Measurements from ENCODE around the gene ECM1. TPM values are rescaled to one million over a fixed set of nuclear protein-coding genes. Genes with fewer than 3 reads are reported as not detected.

Gene ECM1
- total RNA-seq, 1 experiment from 2014 or later = 3.7 TPM

DNA sequence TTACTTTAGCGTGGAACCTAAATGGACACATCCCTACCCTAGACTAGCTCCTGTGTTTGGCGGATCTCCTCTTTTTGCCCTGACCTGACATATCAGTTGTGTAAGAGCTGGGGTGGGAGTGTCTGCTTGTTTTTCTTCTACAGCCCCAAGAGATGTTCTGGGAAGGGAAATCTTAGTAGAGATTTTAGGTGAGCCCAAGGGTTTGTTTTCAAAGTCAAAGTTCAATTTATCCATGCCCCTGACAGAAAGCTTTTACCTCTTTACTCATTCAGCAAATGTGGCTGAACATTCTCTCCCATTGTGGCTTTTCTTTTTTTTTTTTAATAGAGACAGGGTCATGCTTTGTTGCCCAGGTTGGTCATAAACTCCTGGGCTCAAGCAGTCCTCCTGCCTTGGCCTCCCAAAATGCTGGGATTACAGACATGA, 28.0 kb upstream of the ECM1 start:
- Histone ChIP-seq H3K4me1 (ENCODE audit: insufficient read depth, low read length) (peaks cover 10% of the 10 kb centered on the region), H4K20me1 (ENCODE audit: low read length) (no peaks in the 10 kb centered on the region; the same call in 1 of the 2 replicates), H2AFZ (ENCODE audit: low read length) (no peak overlapping the region), H3K9me2 (replicated peaks; ENCODE audit: low read length) (no peaks in the 10 kb centered on the region), H3K4me3 (ENCODE audit: low read length) (no peak overlapping the region), H3K79me2 (ENCODE audit: low read length) (no peaks in the 10 kb centered on the region), H3K27ac (ENCODE audit: low read length) (no peak overlapping the region), H3K9ac (ENCODE audit: low read length) (no peak overlapping the region), H3F3A (ENCODE audit: low read length, unreplicated experiment) (no peaks in the 10 kb centered on the region), H3K4me2 (ENCODE audit: low read length) (no peak overlapping the region), H3K9me3 (ENCODE audit: low read length) (no peaks in the 10 kb centered on the region), H3K36me3 (ENCODE audit: low read depth, low read length) (no peaks in the 10 kb centered on the region), H3K27me3 (ENCODE audit: low read length) (no peaks in the 10 kb centered on the region)
- ATAC-seq = no peak
- CTCF ChIA-PET = no interaction called here
- TF ChIP-seq, protein P1, sequence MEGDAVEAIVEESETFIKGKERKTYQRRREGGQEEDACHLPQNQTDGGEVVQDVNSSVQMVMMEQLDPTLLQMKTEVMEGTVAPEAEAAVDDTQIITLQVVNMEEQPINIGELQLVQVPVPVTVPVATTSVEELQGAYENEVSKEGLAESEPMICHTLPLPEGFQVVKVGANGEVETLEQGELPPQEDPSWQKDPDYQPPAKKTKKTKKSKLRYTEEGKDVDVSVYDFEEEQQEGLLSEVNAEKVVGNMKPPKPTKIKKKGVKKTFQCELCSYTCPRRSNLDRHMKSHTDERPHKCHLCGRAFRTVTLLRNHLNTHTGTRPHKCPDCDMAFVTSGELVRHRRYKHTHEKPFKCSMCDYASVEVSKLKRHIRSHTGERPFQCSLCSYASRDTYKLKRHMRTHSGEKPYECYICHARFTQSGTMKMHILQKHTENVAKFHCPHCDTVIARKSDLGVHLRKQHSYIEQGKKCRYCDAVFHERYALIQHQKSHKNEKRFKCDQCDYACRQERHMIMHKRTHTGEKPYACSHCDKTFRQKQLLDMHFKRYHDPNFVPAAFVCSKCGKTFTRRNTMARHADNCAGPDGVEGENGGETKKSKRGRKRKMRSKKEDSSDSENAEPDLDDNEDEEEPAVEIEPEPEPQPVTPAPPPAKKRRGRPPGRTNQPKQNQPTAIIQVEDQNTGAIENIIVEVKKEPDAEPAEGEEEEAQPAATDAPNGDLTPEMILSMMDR (conservative IDR thresholded peaks at IDR 0.05; ENCODE audit: low read depth, low read length) = no peak
- no peak for TF ChIP-seq EZH2phosphoT487 (IDR thresholded peaks at IDR 0.05; ENCODE audit: borderline replicate concordance, low read length)
- no peak for TF ChIP-seq EZH2 (IDR thresholded peaks at IDR 0.05; ENCODE audit: low read length, unreplicated experiment)
- intact Hi-C loops (cut with micrococcal nuclease) = no loop called here
- POLR2A ChIA-PET (ENCODE audit: unreplicated experiment) = no interaction called here
- BruUV-seq (replicated peaks) = no TSS peak
- no peak for DNase-seq

DNA sequence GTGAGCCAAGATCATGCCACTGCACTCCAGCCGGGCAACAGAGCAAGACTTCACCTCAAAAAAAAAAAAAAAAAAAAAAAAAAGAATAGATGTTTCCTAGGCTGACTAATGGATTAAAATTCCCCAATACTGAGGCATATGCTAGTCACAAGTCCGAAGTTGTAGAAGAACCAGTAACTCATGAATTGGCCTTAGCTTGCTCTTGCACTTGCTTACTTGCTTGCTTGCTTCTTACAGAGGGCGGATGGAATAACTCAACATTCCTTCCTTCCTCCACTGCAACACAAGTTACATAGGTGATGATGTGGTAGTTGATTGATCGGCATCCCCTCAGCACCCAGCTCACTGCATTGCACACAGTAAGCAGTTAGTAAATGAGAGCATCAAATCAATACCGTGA, 23.5 kb upstream of the ECM1 start:
- no peak overlapping the region for H3K4me2 ChIP-seq (ENCODE audit: low read length)
- POLR2A ChIA-PET (ENCODE audit: unreplicated experiment) = no interaction called here
- H3K4me3 ChIP-seq (ENCODE audit: low read length) = no peak overlapping the region
- no peaks in the 10 kb centered on the region for H4K20me1 ChIP-seq (ENCODE audit: low read length)
- no TSS peak for BruUV-seq (replicated peaks)
- ATAC-seq (no peak), DNase-seq (peak; percentile 25)
- intact Hi-C loops (cut with micrococcal nuclease) = no loop called here
- no peaks in the 10 kb centered on the region for H3F3A ChIP-seq (ENCODE audit: low read length, unreplicated experiment)
- TF ChIP-seq EZH2 (IDR thresholded peaks at IDR 0.05; ENCODE audit: low read length, unreplicated experiment) = no peak
- TF ChIP-seq, protein P1 (conservative IDR thresholded peaks at IDR 0.05; ENCODE audit: low read depth, low read length) = no peak
- no peak for TF ChIP-seq EZH2phosphoT487 (IDR thresholded peaks at IDR 0.05; ENCODE audit: borderline replicate concordance, low read length)
- H3K36me3 ChIP-seq (ENCODE audit: low read depth, low read length) = peaks cover 7% of the 10 kb centered on the region; the same call in 1 of the 2 replicates
- CTCF ChIA-PET = interaction anchor here (0.5 kb wide), 1 partner anchor 107 kb away, joined by 4 read pairs; no protein-coding TSS in a partner anchor
- H3K79me2 ChIP-seq (ENCODE audit: low read length) = peaks cover 10% of the 10 kb centered on the region
- H3K27me3 ChIP-seq (ENCODE audit: low read length) = no peaks in the 10 kb centered on the region
- peaks cover 7% of the 10 kb centered on the region for H3K4me1 ChIP-seq (ENCODE audit: insufficient read depth, low read length)
- H3K9me3 ChIP-seq (ENCODE audit: low read length) = no peaks in the 10 kb centered on the region
- H3K9me2 ChIP-seq (replicated peaks; ENCODE audit: low read length) = no peaks in the 10 kb centered on the region
- H2AFZ ChIP-seq (ENCODE audit: low read length) = peak overlapping the region; percentile 51; the same call in 1 of the 2 replicates
- H3K27ac ChIP-seq (ENCODE audit: low read length) = no peak overlapping the region
- no peak overlapping the region for H3K9ac ChIP-seq (ENCODE audit: low read length)

DNA sequence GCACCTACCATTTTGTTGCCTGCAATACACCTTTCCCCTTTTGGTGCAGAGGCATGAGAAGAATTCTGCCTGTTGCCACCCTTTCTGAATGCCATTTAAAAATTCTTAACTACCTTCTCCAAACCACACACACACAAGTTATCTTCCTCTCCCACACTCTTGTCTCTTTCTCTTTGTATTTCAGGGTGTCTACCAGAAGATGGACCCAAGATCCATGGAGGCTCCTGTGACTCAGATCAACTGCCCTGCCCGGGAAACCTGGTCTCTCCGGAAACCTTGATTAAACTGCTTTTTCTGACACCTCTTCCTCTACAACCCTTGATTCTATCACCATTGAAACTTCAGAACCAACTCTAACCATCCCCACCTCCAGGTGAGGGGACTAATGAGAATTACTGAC, 23.0 kb upstream of the ECM1 start:
- TF ChIP-seq EZH2 (IDR thresholded peaks at IDR 0.05; ENCODE audit: low read length, unreplicated experiment) (no peak), EZH2phosphoT487 (IDR thresholded peaks at IDR 0.05; ENCODE audit: borderline replicate concordance, low read length) (no peak)
- TF ChIP-seq, protein P1 (conservative IDR thresholded peaks at IDR 0.05; ENCODE audit: low read depth, low read length) = peak; percentile 54
- no TSS peak for BruUV-seq (replicated peaks)
- Histone ChIP-seq H3K79me2 (ENCODE audit: low read length) (peaks cover 10% of the 10 kb centered on the region), H3K27ac (ENCODE audit: low read length) (no peak overlapping the region), H3K27me3 (ENCODE audit: low read length) (no peaks in the 10 kb centered on the region), H3K4me3 (ENCODE audit: low read length) (no peak overlapping the region), H3K4me1 (ENCODE audit: insufficient read depth, low read length) (peaks cover 7% of the 10 kb centered on the region), H3K4me2 (ENCODE audit: low read length) (no peak overlapping the region), H3K9ac (ENCODE audit: low read length) (no peak overlapping the region), H3K9me2 (replicated peaks; ENCODE audit: low read length) (no peaks in the 10 kb centered on the region), H4K20me1 (ENCODE audit: low read length) (no peaks in the 10 kb centered on the region), H2AFZ (ENCODE audit: low read length) (peak overlapping the region; percentile 51), H3F3A (ENCODE audit: low read length, unreplicated experiment) (no peaks in the 10 kb centered on the region), H3K36me3 (ENCODE audit: low read depth, low read length) (peaks cover 9% of the 10 kb centered on the region; the same call in 1 of the 2 replicates), H3K9me3 (ENCODE audit: low read length) (no peaks in the 10 kb centered on the region)
- POLR2A ChIA-PET (ENCODE audit: unreplicated experiment) = no interaction called here
- ATAC-seq (no peak), DNase-seq (peak; percentile 42)
- CTCF ChIA-PET = no interaction called here
- intact Hi-C loops (cut with micrococcal nuclease) = loop anchor here (5.0 kb wide), 1 partner anchor 42 kb away; no protein-coding TSS in a partner anchor
